ENCODE results near the gene WBP11. TPM values are rescaled to one million over a fixed set of nuclear protein-coding genes. Genes with fewer than 3 reads are reported as not detected.
A peak's percentile ranks its signal among the peaks of the same experiment; 100 is the strongest.

WBP11 gene
- total and polyA plus RNA-seq, 2 experiments from 2014 or later = 28.2 to 67.7 TPM

GRCh38 chr12:14803830-14804160, 517 bp upstream of the WBP11 start:
- peak overlapping the region; percentile 85 for H3K27ac ChIP-seq
- peaks cover 12% of the 10 kb centered on the region for H3K4me1 ChIP-seq (ENCODE audit: low read depth)
- peak overlapping the region; percentile 88 for H3K4me3 ChIP-seq
- no peaks in the 10 kb centered on the region for H3K27me3 ChIP-seq
- H3K36me3 ChIP-seq = peaks cover 6% of the 10 kb centered on the region
- DNase-seq (ENCODE audit: low read depth in 1 of 2, low spot score in 1 of 2) = no peak
- no peak for TF ChIP-seq CTCF (IDR thresholded peaks at IDR 0.05; ENCODE audit: low read depth, low read length)
- no peaks in the 10 kb centered on the region for H3K9me3 ChIP-seq (ENCODE audit: low read depth)

GRCh38 chr12:14802721-14803010, 612 bp downstream of the WBP11 start:
- no peak for TF ChIP-seq CTCF (IDR thresholded peaks at IDR 0.05; ENCODE audit: low read depth, low read length)
- Histone ChIP-seq H3K36me3 (peaks cover 17% of the 10 kb centered on the region), H3K4me3 (peak overlapping the region; percentile 88), H3K4me1 (ENCODE audit: low read depth) (peaks cover 12% of the 10 kb centered on the region), H3K27me3 (no peaks in the 10 kb centered on the region), H3K9me3 (ENCODE audit: low read depth) (no peaks in the 10 kb centered on the region), H3K27ac (peak overlapping the region; percentile 97)
- no peak for DNase-seq (ENCODE audit: low read depth in 1 of 2, low spot score in 1 of 2)

GRCh38 chr12:14802247-14802646, 1.0 kb downstream of the WBP11 start:
- Histone ChIP-seq H3K4me1 (ENCODE audit: low read depth) (peaks cover 12% of the 10 kb centered on the region), H3K27me3 (no peaks in the 10 kb centered on the region), H3K27ac (no peak overlapping the region), H3K36me3 (peaks cover 21% of the 10 kb centered on the region), H3K4me3 (peak overlapping the region; percentile 88), H3K9me3 (ENCODE audit: low read depth) (no peaks in the 10 kb centered on the region)
- no peak for TF ChIP-seq CTCF (IDR thresholded peaks at IDR 0.05; ENCODE audit: low read depth, low read length)
- DNase-seq (ENCODE audit: low read depth in 1 of 2, low spot score in 1 of 2) = no peak

GRCh38 chr12:14795028-14795448, 8.2 kb downstream of the WBP11 start:
- Histone ChIP-seq H3K27ac (no peak overlapping the region), H3K4me1 (ENCODE audit: low read depth) (no peaks in the 10 kb centered on the region), H3K27me3 (no peaks in the 10 kb centered on the region), H3K9me3 (ENCODE audit: low read depth) (no peaks in the 10 kb centered on the region), H3K4me3 (no peak overlapping the region), H3K36me3 (peaks cover 87% of the 10 kb centered on the region)
- peak in 1 of 2 donors; percentile 94 for DNase-seq (ENCODE audit: low read depth in 1 of 2, low spot score in 1 of 2)
- no peak for TF ChIP-seq CTCF (IDR thresholded peaks at IDR 0.05; ENCODE audit: low read depth, low read length)

- H3K36me3 ChIP-seq = peaks cover 59% of the 10 kb centered on the region
- no peaks in the 10 kb centered on the region for H3K27me3 ChIP-seq
- DNase-seq (ENCODE audit: low read depth in 1 of 2, low spot score in 1 of 2) = no peak
- no peaks in the 10 kb centered on the region for H3K4me1 ChIP-seq (ENCODE audit: low read depth)
- no peaks in the 10 kb centered on the region for H3K9me3 ChIP-seq (ENCODE audit: low read depth)
- no peak overlapping the region for H3K4me3 ChIP-seq
- no peak overlapping the region for H3K27ac ChIP-seq
- no peak for TF ChIP-seq CTCF (IDR thresholded peaks at IDR 0.05; ENCODE audit: low read depth, low read length)
Measured at GRCh38 chr12:14785568-14785967, 17.7 kb downstream of the WBP11 start.

GRCh38 chr12:14784471-14784870, 18.8 kb downstream of the WBP11 start:
- Histone ChIP-seq H3K4me3 (no peak overlapping the region), H3K9me3 (ENCODE audit: low read depth) (no peaks in the 10 kb centered on the region), H3K27ac (peak overlapping the region; percentile 45), H3K36me3 (peaks cover 48% of the 10 kb centered on the region), H3K27me3 (no peaks in the 10 kb centered on the region), H3K4me1 (ENCODE audit: low read depth) (no peaks in the 10 kb centered on the region)
- no peak for DNase-seq (ENCODE audit: low read depth in 1 of 2, low spot score in 1 of 2)
- TF ChIP-seq CTCF (IDR thresholded peaks at IDR 0.05; ENCODE audit: low read depth, low read length) = no peak

Data from cardiac muscle cell (in vitro differentiated cells and primary cell).